Measurements from ENCODE around the gene PYHIN1.

The PYHIN1 gene

GRCh38 chr1:158931055-158931737 lies at the start of gene PYHIN1:
Gene PYHIN1 (plus strand): TSS chr1:158931552. CDS start chr1:158936911, 5,359 bp downstream.
- DNase-seq: no peak

- no peak for DNase-seq
Measured at GRCh38 chr1:158893654-158894053, 37.7 kb upstream of the PYHIN1 start.

DNA sequence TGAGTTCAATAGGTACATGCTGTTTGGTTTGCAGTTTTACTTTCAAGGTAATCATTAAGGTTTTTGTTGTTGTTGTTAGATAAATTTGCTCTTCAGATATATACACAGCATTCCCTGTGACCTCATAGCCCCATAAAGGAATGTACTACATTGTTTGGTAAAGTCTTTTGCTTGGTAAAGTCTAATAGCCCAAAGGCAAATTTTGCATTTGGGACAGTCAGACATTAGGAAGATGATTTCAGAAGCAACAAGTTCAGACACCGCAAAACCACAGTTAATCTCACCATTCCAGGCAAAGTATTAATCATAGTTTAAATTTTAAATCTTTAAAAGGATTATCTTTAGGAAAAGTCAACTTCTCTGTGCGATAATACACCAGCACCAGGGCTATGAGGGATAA lies 32.6 kb upstream of the PYHIN1 start:
- DNase-seq: no peak

DNA sequence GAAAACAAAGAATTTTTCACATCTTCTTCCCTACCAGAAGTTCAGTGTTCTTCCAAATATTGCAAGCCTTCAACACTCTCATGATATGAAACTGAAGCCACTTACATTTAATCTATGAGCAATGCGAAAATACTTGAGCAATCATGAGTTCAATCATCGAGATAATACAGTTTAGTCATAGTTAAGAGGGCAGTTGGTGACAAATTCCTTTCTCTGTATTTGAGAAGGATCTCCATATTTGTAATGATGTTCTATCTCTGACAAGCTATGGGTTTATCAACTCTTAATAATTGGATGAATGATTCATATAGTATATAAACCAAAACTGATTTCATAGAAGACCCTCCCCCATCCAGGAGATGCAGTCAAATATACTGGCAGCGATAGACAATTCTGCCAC lies 29.7 kb upstream of the PYHIN1 start:
- no peak for DNase-seq

GRCh38 chr1:158916085-158916484 lies 15.3 kb upstream of the PYHIN1 start:
- no peak for DNase-seq

- DNase-seq: no peak
Measured at GRCh38 chr1:158924677-158925076, 6.7 kb upstream of the PYHIN1 start.

DNA sequence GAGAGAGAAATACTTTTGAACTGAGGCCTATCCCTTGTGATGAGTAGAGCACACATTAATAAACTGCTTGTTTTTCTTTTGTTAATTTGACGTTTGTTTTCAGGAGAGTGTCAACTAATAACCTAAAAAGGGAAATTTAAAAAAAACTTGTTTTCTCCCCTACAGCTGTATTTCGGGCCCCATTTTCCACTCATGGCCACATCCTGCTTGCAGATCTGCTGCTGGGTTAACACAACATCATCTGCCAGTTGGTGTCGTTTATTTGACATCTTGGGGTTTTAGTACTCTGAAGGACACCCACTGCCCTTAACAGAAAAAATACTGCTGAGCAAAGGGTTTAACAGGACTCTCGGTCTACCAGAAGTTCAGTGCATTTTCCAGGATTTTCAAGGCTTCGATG lies 848 bp upstream of the PYHIN1 start:
- no peak for DNase-seq

DNA sequence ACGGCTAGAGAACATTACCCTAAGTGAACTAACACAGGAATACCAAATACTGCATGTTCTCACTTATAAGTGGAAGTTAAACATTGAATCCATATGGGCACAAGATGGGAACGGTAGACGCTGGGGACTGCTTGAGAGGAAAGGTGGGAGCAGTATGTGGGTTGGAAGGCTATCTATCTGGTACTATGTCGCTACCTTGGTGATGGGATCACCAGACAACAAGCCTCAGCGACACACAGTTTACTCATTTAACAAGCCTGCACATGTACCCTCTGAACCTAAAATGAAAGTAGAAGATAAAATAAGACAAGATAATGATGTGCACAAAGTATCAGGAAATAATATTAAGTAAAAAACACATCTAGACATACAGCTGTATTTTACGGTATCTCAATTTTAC lies 819 bp downstream of the PYHIN1 start:
- no peak for DNase-seq

DNA sequence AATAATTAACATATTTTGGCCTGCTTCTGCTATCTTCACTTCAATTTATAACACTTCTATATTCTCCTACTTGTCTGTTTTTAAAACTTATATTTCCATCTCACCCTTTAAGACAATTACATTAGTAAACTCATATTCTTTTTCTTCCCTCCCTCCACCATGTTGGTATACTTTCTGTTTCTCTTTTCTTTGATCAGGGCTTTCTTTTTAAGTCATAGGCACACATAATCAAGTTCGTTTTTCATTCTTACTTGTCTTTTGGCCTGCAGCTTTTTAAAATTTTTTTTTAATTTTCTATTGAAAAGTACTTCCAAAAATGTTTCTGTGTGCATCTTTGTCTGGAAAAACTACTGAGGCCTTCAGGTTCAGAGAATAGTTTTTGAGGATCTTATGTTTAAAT lies 2.3 kb downstream of the PYHIN1 start:
- no peak for DNase-seq

- DNase-seq: no peak
Measured at GRCh38 chr1:158939180-158939579, 7.8 kb downstream of the PYHIN1 start.

DNA sequence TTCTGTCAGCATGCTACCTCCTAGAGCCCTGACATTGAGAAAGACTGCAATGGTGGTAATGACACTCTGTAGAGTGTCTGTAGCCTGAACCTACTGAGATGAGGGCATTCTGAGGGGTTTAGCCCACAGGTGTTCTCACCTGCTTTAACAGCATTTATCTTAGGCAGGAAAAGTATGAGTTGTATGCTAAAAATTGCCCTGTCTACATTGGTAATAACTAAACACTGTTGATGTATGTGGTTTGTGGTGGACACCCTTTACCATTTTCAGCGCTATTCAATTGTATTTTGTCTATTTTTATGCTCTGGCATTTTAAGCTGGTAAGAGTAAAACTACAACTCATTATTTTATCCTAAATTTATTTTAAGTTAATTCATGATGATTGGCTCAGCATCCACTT lies 10.0 kb downstream of the PYHIN1 start:
- no peak for DNase-seq

GRCh38 chr1:158942490-158942889 lies 11.1 kb downstream of the PYHIN1 start:
- no peak for DNase-seq

GRCh38 chr1:158943059-158943458 lies 11.7 kb downstream of the PYHIN1 start:
- no peak for DNase-seq

- no peak for DNase-seq
Measured at GRCh38 chr1:158945061-158945460, 13.7 kb downstream of the PYHIN1 start.

GRCh38 chr1:158946785-158947184 lies 15.4 kb downstream of the PYHIN1 start:
- no peak for DNase-seq

- peak; percentile 33 to 71 for DNase-seq
Measured at GRCh38 chr1:158951956-158952355, 20.6 kb downstream of the PYHIN1 start.

GRCh38 chr1:158952416-158952815 lies 21.1 kb downstream of the PYHIN1 start:
- no peak for DNase-seq

DNA sequence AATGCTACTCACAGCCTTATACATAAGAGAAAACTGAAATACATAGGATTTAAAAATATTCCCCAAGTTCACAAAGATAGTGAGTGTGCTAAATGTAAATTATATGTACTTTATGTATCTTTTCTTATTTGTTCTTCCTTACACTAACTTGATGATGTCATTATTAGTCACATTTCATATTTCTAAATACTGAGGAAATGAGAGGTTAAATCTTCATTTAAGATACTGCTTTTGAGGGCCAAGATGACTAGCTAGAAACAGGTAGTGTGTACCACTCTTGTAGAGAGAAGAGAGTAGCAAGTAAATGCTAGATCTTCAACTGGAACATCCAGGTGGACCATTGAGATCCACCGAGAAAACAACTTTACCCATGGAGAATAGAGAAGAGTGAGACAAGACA lies 29.8 kb downstream of the PYHIN1 start:
- DNase-seq: no peak

- DNase-seq: no peak
Measured at GRCh38 chr1:158962983-158963382, 31.6 kb downstream of the PYHIN1 start.

- DNase-seq: no peak
Measured at GRCh38 chr1:158969166-158969565, 37.8 kb downstream of the PYHIN1 start.

DNA sequence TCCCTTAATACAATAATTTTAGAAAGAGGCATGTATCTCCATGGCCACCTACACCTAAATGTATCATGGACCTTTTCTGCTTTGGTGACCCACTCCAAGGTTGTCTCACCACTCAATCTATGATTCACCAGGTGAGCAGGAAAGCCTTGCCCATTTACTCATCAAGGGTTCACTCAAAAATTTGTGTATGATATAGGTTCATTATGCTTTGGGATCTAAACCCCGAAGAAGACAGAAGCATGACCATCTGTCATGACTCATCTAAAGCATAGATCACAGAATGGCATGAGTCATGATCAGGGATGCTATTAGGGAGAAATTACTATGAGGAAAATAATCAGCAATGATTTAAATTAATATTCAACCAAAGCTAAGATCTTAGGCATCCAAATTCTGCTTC lies 38.5 kb downstream of the PYHIN1 start:
- no peak for DNase-seq

- no peak for DNase-seq
Measured at GRCh38 chr1:158972841-158973240, 41.5 kb downstream of the PYHIN1 start.

DNA sequence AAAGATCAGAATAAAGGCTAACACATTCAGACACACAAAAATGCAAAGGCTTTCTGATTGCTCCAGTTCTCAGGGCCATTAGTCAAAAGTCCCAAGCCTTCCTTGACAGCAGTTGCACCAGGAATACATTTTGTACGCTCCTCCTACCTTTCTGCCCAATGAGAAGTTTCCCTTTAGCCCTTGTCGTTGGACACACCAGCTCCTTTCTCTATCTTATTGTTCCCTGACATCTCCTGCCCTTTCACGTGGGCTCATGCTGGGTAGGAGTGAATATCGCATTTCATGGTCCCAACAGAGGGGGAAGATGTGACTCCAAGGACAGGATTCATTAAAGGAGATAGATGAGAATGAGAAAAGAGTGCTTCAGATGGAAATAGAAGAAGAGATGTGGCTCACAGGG lies 44.9 kb downstream of the PYHIN1 start:
- no peak for DNase-seq

DNA sequence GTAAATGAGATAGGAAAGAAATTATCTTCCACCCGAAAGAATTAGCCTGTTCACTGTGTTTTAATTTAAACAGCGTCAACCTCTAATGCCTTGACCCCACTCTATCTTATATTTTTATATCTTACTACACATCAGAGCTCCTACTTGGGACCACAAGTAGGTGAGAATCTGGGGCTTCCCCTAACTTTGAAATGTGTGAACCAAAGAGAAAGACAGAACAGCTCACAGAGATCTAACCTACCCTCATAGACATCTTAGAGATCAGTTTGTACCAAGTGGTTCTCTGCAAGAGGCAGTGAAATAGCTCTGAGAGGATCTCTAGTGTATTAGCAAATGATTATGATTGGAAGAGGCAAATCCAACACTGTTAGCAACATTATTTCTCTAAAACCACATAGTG lies 47.4 kb downstream of the PYHIN1 start:
- DNase-seq: no peak

GRCh38 chr1:158979229-158979628 lies 47.9 kb downstream of the PYHIN1 start:
- DNase-seq: no peak

DNA sequence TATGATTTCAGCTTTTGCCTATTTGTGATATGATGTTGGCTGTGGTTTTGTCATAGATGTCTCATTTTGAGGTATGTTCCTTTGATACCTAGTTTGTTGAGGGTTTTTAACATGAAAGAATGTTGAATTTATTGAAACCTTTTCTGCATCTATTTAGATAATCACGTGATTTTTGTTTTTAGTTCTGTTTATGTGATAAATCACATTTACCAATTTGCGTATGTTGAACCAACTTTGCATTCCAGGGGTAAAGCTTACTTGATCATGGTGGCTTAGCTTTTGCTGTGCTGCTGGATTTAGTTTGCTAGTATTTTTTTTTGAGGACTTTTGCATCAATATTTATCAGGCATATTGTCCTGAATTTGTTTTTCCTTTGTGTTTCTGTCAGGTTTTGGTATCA lies 51.9 kb downstream of the PYHIN1 start:
- no peak for DNase-seq

Data from NCI-H2081 (cell line).